Immature natural killer cell (primary cell): ENCODE data around the gene SPAG8. TPM values are rescaled to one million over a fixed set of nuclear protein-coding genes. Genes with fewer than 3 reads are reported as not detected.

ENCODE experiments used
- DNase-seq, 3 donors: peaks; one replicate each; pipeline ENCODE4 v3.0.0; 2022; ENCODE audit warnings: mixed read lengths in 1 of 3
- H3K27ac Mint-ChIP-seq, 6 donors: one replicate each; pipeline ENCODE4 v1.8.0; 2020; ENCODE audit warnings: mixed read lengths in 6 of 6, mild to moderate bottlenecking in 5 of 6, inconsistent platforms in 4 of 6, moderate library complexity in 3 of 6
- H3K27me3 Mint-ChIP-seq, 3 donors: one replicate each; pipeline ENCODE4 v1.8.0; 2020 to 2021; ENCODE audit warnings: low read depth in 3 of 3, mild to moderate bottlenecking in 3 of 3, mixed read lengths in 3 of 3, moderate library complexity in 3 of 3, inconsistent platforms in 1 of 3
- H3K36me3 Mint-ChIP-seq, 3 donors: one replicate each; pipeline ENCODE4 v1.8.0; 2020; ENCODE audit warnings: mixed read lengths in 3 of 3, inconsistent platforms in 2 of 3, mild to moderate bottlenecking in 2 of 3
- H3K4me1 Mint-ChIP-seq, 2 donors: one replicate each; pipeline ENCODE4 v1.8.0; 2020; ENCODE audit warnings: inconsistent platforms in 2 of 2, mild to moderate bottlenecking in 2 of 2, mixed read lengths in 2 of 2, moderate library complexity in 1 of 2
- H3K4me3 Mint-ChIP-seq, 5 donors: one replicate each; pipeline ENCODE4 v1.8.0; 2020; ENCODE audit warnings: mild to moderate bottlenecking in 5 of 5, mixed read lengths in 5 of 5, inconsistent platforms in 3 of 5, moderate library complexity in 3 of 5
- H3K9me3 Mint-ChIP-seq, 6 donors: one replicate each; pipeline ENCODE4 v1.8.0; 2020; ENCODE audit warnings: mild to moderate bottlenecking in 6 of 6, mixed read lengths in 6 of 6, inconsistent platforms in 4 of 6, moderate library complexity in 3 of 6
- polyA plus RNA-seq, 3 donors: library from polyadenylated mRNA; unstranded; fragments of 300-500 nt; fragmentation: Illumina TruSeq; gene quantifications; one replicate each; pipeline ENCODE4 v1.2.3, GENCODE V29; 2021

The SPAG8 gene
- polyA plus RNA-seq, 3 donors from 2014 or later = 0.43 to 2.1 TPM; not detected in 1

DNA sequence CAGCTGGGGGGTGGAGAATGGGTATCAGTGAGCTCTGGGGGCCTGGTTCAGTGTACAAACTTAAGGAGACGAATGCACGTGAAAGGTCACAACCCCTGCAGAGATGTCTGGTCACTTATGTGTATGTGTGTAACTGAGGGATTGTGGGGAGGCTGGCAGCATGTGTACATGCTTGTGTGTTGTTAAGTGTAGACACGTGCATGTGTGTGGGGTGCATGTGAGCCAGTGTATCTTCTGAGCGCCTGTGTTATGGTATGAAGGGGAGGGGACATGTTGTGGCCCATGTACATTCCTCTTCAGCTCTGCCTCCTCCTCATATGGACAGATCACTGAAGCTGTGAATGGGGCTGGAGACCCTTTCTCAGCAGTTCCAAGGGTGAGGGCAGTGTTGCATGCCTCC is 19.0 kb upstream of the SPAG8 start:
- H3K4me3 Mint-ChIP-seq = peak overlapping the region in 3 of 5 donors; percentile 15 to 53 (median 49)
- H3K36me3 Mint-ChIP-seq = no peaks in the 10 kb centered on the region
- peaks cover 3 to 8% (median 4%) of the 10 kb centered on the region in 3 donors for H3K27me3 Mint-ChIP-seq
- DNase-seq = no peak
- H3K9me3 Mint-ChIP-seq = no peaks in the 10 kb centered on the region
- peaks cover 13 to 23% of the 10 kb centered on the region in 2 donors for H3K4me1 Mint-ChIP-seq
- H3K27ac Mint-ChIP-seq = peak overlapping the region in 1 of 6 donors; percentile 17

DNA sequence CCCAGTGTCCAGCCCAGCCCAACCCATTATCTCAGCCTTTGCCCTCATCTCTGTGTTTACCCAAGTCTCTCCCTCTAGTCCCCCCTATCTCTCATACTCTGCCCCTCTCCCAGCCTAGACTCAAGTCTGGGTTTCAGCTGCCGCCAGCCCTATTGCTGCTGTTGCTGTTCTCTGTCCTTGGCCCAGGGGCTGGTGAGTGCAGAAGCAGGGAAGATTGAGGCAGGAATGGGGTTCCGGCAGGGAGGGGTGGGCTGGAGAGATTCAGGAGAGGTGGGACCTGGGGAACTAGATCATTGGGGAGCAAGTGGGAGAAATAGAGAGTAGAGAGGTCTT is 17.7 kb upstream of the SPAG8 start:
- no peaks in the 10 kb centered on the region for H3K9me3 Mint-ChIP-seq
- H3K27me3 Mint-ChIP-seq = peaks cover 3 to 4% (median 4%) of the 10 kb centered on the region in 3 donors
- peak overlapping the region; percentile 75 to 85 (median 83) for H3K4me3 Mint-ChIP-seq
- no peak for DNase-seq
- H3K4me1 Mint-ChIP-seq = peaks cover 13 to 26% of the 10 kb centered on the region in 2 donors
- no peaks in the 10 kb centered on the region for H3K36me3 Mint-ChIP-seq
- peak overlapping the region; percentile 13 to 93 (median 85) for H3K27ac Mint-ChIP-seq

DNA sequence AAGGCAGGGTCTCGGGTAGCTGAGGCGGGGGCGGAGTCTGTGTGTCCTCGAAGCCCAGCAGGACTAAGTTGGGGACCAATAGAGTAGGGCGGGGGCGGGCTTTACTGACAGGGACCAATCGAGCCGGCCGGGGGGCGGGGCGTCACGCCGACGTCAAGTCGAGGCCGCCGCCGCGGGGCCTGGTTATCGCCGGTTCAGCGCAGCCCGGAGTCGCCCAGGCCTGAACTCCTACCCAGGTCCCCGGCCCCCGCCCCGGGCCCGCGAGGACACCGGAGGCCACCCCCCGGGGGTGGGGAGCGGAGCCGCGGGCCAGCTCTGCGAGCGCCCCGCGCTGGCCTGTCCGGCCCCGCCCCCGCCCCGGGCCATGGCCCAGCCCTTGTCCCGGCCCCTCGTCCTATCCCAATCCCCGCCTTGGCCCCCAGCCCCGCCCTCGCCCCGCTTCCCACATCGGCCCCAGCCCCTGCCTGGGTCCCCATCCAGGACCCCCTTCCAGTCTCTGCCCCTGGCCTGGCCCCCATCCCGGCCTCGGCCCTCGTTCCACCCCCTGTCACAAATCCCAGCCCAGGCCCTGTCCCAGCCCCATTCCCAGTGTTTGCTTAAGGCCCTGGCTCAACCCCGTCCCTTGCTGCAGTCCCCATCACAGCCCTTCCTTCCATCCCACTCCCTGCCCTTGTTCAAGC is 17.2 kb upstream of the SPAG8 start, which contains the start of gene TMEM8B:
TMEM8B (plus strand) TSS at position 145 of the 680 bp plus-strand sequence; CDS start at position 365, 220 bp downstream.
- peaks cover 13 to 26% of the 10 kb centered on the region in 2 donors for H3K4me1 Mint-ChIP-seq
- H3K27me3 Mint-ChIP-seq = peaks cover 3 to 4% (median 4%) of the 10 kb centered on the region in 3 donors
- no peaks in the 10 kb centered on the region for H3K9me3 Mint-ChIP-seq
- peak within 1 kb of the TSS; percentile 90 to 98 (median 96) for H3K4me3 Mint-ChIP-seq
- peak within 1 kb of the TSS; percentile 65 to 95 (median 92) for H3K27ac Mint-ChIP-seq
- no peaks in the 10 kb centered on the region for H3K36me3 Mint-ChIP-seq
- peak; percentile 85 to 90 (median 89) for DNase-seq

DNA sequence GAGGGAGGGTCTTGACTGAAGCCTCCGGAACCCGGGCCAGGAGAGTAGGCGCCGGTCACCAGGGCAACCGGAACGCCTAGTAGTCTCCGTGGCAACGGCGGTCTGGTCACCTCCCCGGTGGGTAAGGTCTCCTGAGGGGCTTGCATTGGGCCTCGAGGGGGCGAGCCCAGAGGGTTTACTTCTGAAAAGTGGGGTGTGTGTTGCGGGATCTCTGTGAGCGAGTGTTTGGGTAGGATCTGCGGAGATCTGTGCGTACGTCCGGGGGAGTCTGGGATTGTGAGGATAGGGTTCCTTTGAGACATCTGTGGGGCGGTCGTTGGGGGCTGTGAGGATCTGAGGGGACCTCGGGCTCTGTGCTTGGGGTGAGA is 16.6 kb upstream of the SPAG8 start, which contains the start of gene FAM221B:
FAM221B (minus strand) TSS at position 17 of the 368 bp plus-strand sequence. CDS start 2,571 bp downstream, outside the sequence.
- no peaks in the 10 kb centered on the region for H3K36me3 Mint-ChIP-seq
- H3K4me1 Mint-ChIP-seq = peaks cover 13 to 26% of the 10 kb centered on the region in 2 donors
- DNase-seq = no peak
- H3K4me3 Mint-ChIP-seq = peak within 1 kb of the TSS; percentile 90 to 98 (median 96)
- no peaks in the 10 kb centered on the region for H3K9me3 Mint-ChIP-seq
- H3K27ac Mint-ChIP-seq = peak within 1 kb of the TSS; percentile 65 to 95 (median 92)
- peaks cover 3 to 4% (median 4%) of the 10 kb centered on the region in 3 donors for H3K27me3 Mint-ChIP-seq

DNA sequence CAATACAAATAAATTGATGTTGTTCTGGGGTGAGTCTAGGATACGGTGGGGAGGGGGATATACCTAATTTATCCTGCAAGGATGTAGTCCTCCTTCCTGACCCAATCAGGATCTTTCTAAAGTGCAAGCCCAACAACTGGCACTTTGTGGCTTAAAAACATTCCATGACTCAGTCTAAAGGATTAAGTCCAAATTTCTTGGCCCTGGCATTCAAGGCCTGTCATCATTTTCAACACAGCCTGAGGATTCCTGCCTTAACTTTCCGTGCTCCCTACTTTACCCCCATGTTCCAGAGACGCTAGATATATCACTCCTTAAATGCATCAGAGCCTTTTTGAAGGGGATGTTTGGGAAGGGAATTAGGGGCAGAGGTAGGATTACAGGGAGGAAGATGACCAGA is 15.4 kb upstream of the SPAG8 start:
- H3K4me3 Mint-ChIP-seq = peak overlapping the region; percentile 43 to 98 (median 90)
- DNase-seq = no peak
- H3K4me1 Mint-ChIP-seq = peaks cover 13 to 26% of the 10 kb centered on the region in 2 donors
- peaks cover 0 to 4% (median 4%) of the 10 kb centered on the region in 3 donors for H3K27me3 Mint-ChIP-seq
- H3K27ac Mint-ChIP-seq = peak overlapping the region in 3 of 6 donors; percentile 23 to 83 (median 60)
- no peaks in the 10 kb centered on the region for H3K9me3 Mint-ChIP-seq
- H3K36me3 Mint-ChIP-seq = no peaks in the 10 kb centered on the region

DNA sequence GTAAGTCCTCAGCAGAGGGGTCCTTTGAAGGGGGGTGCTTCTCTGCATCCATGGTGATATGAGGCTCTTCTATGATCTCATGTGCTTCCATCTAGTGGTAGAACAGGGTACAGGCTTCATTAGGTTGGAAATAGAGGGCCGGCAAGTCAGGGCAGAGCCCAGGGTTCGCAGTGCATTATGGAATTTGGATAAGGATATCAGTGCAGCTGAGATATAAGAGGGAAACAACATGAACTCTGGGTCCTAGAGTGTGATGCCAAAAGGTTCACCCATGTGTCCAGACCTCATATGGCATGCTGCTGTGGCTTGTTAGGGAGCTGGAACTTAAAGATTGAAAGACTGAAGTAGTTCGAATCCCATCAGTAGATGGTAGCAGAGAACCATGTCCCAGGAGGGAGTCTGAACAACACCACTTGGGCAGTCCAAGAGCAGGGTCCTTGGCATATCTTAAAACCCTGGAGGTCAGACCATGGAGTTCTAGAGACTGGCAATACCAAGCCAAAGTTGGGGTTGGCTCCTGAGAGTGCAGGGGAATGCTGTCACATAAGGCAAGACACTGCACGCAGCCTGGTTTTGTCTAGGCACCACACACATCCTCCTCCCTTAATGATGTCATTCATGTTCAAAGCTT is 14.1 kb upstream of the SPAG8 start:
- Mint-ChIP-seq H3K4me1 (peaks cover 13 to 26% of the 10 kb centered on the region in 2 donors), H3K4me3 (peak overlapping the region in 4 of 5 donors; percentile 14 to 51 (median 32)), H3K36me3 (no peaks in the 10 kb centered on the region), H3K27ac (peak overlapping the region in 2 of 6 donors; percentile 5 to 83), H3K27me3 (peaks cover 0 to 4% (median 4%) of the 10 kb centered on the region in 3 donors), H3K9me3 (no peaks in the 10 kb centered on the region)
- DNase-seq = peak; percentile 45 to 53 (median 49)

DNA sequence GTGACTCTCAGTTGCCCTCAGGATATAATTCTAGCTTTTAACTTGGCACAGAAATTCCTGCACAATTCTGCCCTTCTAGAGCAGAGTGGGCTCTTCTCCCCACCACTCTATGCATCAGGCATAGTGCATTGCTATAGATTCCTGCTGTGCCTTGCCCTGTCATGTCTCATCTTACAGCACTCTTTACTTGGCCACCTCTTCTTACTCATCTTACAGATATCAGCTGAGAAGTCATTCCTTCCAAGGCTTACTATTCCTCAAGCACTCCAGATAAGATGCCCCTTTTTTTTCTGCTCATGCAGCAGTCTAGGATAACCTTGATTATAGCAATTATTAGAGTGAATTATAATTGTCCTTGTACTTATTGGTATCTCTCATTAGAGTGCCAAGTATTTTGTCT is 10.9 kb upstream of the SPAG8 start:
- H3K4me1 Mint-ChIP-seq = peaks cover 0 to 6% of the 10 kb centered on the region in 2 donors
- no peak for DNase-seq
- H3K36me3 Mint-ChIP-seq = no peaks in the 10 kb centered on the region
- H3K27ac Mint-ChIP-seq = no peak overlapping the region
- peaks cover 0 to 1% (median 0%) of the 10 kb centered on the region in 3 donors for H3K27me3 Mint-ChIP-seq
- H3K4me3 Mint-ChIP-seq = no peak overlapping the region
- no peaks in the 10 kb centered on the region for H3K9me3 Mint-ChIP-seq

DNA sequence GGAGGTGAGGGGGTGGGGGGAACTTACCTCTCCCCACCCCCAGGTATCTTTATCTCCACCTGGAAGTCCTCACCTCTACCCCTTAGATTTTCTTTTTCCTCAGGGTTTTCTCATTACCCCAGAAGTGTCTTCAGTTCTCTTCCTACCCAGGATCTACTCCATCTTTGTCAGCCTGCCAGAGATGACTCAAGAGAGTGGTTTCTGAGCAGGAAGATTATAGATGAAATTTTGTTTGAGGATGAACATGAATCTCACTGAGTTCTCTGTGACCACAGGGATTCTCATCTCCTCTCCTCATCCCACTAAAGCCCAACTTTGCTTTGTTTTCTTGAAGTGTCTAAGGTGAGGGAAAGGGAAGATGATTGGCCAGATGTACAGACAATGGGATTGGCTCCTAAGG is 8.0 kb upstream of the SPAG8 start:
- Mint-ChIP-seq H3K4me3 (no peak overlapping the region), H3K9me3 (no peaks in the 10 kb centered on the region), H3K27ac (no peak overlapping the region), H3K27me3 (peaks cover 6 to 7% (median 7%) of the 10 kb centered on the region in 3 donors), H3K4me1 (peaks cover 8% of the 10 kb centered on the region in 2 donors), H3K36me3 (no peaks in the 10 kb centered on the region)
- DNase-seq = no peak

DNA sequence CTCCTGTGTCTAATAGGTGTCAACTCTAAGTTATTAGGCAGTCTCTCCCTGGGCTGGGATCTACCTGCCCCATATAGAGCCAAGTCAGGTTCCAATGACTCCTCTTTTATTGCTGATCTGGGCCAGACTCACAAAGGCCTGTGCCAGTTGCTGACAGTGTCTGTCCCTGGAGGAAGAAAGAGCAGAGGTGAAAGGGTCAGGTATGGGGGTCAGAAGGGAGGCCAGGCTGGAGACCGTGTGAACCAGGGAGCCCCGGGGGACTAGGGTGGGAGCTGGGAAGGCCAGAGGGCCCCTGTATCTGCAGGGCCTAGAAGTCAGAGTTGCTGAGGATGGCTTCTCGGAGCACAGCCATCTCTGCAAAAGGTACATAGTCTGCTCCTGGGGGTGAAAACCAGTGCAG is 6.3 kb upstream of the SPAG8 start:
- DNase-seq = no peak
- Mint-ChIP-seq H3K27me3 (peaks cover 7 to 10% (median 8%) of the 10 kb centered on the region in 3 donors), H3K27ac (peak overlapping the region in 1 of 6 donors; percentile 18), H3K9me3 (no peaks in the 10 kb centered on the region), H3K4me3 (no peak overlapping the region), H3K36me3 (no peaks in the 10 kb centered on the region), H3K4me1 (peaks cover 20 to 21% of the 10 kb centered on the region in 2 donors)

DNA sequence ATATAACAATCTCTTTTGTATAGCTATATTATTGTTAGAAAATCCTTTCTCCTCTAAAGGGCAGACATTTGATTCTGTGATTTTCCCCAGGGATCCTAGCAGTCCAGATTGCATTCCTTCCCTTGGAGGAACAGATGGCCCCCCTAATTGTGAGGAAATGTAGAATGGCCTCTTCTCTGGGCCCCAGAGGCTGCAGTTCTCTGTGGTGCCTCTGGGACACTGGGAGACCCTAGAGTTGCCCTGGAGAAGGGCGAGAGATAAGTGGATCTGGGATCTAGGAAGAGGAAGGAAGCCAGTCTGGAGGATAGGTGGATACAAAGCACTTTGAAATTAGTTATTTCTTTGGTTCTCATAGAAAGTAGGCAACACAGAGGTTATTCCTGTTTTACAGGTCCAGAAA is 4.6 kb upstream of the SPAG8 start:
- H3K4me1 Mint-ChIP-seq = peaks cover 35 to 36% of the 10 kb centered on the region in 2 donors
- H3K4me3 Mint-ChIP-seq = peak overlapping the region in 3 of 5 donors; percentile 31 to 96 (median 63)
- peaks cover 13 to 17% (median 16%) of the 10 kb centered on the region in 3 donors for H3K27me3 Mint-ChIP-seq
- H3K9me3 Mint-ChIP-seq = no peaks in the 10 kb centered on the region
- DNase-seq = no peak
- H3K27ac Mint-ChIP-seq = no peak overlapping the region
- no peaks in the 10 kb centered on the region for H3K36me3 Mint-ChIP-seq

DNA sequence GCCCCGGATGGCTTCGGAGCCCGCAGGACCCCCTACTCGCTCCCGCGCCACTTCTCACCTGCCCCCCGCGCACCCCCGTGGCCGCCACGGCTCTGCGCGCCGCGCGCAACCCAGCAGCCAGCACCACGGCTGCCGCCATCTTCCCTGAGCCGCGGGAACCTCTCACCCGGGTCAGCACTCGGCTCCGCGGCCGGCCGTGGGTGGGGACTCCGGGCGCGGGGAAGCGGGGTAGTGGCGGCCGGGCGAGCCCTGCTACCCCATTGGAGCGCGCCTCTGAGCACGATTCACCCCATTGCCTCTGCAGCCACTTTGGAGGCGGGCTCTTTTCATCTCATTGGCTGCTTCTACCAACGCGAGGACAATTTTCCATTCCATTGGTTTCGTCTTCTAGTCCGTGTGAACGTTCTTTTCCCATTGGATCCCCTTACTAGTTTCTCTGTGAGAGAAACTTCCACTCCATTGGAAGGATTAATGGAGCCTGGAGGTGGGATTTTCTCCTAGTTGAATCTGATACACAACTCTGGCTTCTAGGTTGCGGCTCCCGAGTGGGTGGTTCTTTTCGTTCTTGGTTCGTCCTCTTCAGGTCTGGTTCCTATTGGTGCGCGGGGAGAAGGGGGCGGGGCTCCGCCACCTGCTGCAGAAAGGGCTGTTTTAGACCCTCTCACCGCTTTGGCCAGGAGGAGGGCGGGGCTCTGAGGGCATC is 2.9 kb upstream of the SPAG8 start, which contains the start of gene HINT2:
HINT2 (minus strand) TSS at position 202 of the 703 bp plus-strand sequence; CDS start at position 139, 63 bp downstream.
- H3K27me3 Mint-ChIP-seq = peaks cover 13 to 21% (median 15%) of the 10 kb centered on the region in 3 donors
- H3K36me3 Mint-ChIP-seq = no peaks in the 10 kb centered on the region
- no peaks in the 10 kb centered on the region for H3K9me3 Mint-ChIP-seq
- peak; percentile 96 to 97 (median 96) for DNase-seq
- H3K27ac Mint-ChIP-seq = peak within 1 kb of the TSS; percentile 93 to 99 (median 96)
- H3K4me1 Mint-ChIP-seq = peaks cover 46% of the 10 kb centered on the region in 2 donors
- peak within 1 kb of the TSS; percentile 94 to 99 (median 96) for H3K4me3 Mint-ChIP-seq

DNA sequence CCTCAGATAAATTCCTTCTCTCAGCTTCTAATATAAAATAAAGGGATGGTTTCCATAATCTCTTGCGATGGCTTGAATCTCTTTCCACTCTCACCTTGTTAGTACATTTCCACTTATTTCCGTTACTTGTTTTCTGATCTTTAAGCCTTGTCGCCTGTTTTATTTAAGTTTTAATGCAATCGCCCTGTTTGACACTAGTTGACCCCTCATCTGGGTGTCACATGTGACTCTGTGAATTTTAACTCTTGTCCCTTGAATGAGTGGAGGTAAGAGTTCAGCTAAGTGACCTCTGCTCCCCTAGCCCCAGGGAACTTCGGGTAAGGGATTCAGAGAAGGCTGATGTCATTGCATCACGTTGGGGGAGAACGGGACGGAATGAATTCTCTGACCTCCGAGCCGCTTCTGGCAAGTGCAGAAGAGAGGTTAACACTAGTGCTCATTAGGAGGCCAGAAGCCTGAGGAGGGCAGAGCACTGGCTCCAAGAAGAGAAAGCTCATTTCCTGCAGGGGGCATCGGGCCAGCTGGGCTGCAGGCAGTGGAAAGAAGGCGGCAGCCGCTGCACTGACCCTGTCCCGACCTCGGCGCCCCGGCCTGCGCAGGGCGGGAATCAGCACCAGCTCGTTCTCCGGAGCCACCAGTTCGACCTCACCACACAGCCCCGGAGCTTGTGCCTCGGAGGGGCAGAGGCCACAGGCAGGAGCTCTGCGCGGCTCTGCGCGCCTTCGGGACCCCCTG is 2.2 kb upstream of the SPAG8 start:
- Mint-ChIP-seq H3K9me3 (no peaks in the 10 kb centered on the region), H3K4me3 (peak overlapping the region; percentile 87 to 99 (median 96)), H3K27ac (peak overlapping the region; percentile 92 to 99 (median 93)), H3K36me3 (no peaks in the 10 kb centered on the region), H3K27me3 (peaks cover 13 to 21% (median 15%) of the 10 kb centered on the region in 3 donors), H3K4me1 (peaks cover 46% of the 10 kb centered on the region in 2 donors)
- DNase-seq = peak in 2 of 3 donors; percentile 53 to 55
